ENCODE data around the gene CYP2F1. TPM values are rescaled to one million over a fixed set of nuclear protein-coding genes. Genes with fewer than 3 reads are reported as not detected.
"Not testable (repeated sequence)": the region's sequence is repeated elsewhere in the genome, so short reads cannot be mapped to it uniquely, and the experiment has no call there.

Gene CYP2F1
- total and polyA plus RNA-seq, 2 experiments from 2014 or later = 1.1 TPM; not detected in 1

GRCh38 chr19:41120929-41121911 is 7.0 kb downstream of the CYP2F1 start:
- H3K9me3 Mint-ChIP-seq; H3F3A ChIP-seq (replicated peaks; ENCODE audit: low read depth); H3K4me3 Mint-ChIP-seq; H3K27ac Mint-ChIP-seq; H3K9me2 ChIP-seq (ENCODE audit: insufficient read depth); H3K27ac ChIP-seq (ENCODE audit: low read depth); H4K20me1 ChIP-seq (replicated peaks; ENCODE audit: insufficient read depth); H3K4me1 ChIP-seq (ENCODE audit: insufficient read depth); H3K4me1 Mint-ChIP-seq; H3K4me3 ChIP-seq; H3K36me3 Mint-ChIP-seq (ENCODE audit: low read depth); H3K4me2 ChIP-seq; H3K36me3 ChIP-seq (ENCODE audit: insufficient read depth); H3K27me3 ChIP-seq (ENCODE audit: insufficient read depth); H3K79me2 ChIP-seq (replicated peaks; ENCODE audit: insufficient read depth); DNase-seq (ENCODE audit: low spot score); H2AFZ ChIP-seq: not testable (repeated sequence)
- ATAC-seq = peak; percentile 56
- H3K27me3 Mint-ChIP-seq (ENCODE audit: insufficient read depth, low read depth, poor library complexity) = peaks cover 15% of the 10 kb centered on the region

DNA sequence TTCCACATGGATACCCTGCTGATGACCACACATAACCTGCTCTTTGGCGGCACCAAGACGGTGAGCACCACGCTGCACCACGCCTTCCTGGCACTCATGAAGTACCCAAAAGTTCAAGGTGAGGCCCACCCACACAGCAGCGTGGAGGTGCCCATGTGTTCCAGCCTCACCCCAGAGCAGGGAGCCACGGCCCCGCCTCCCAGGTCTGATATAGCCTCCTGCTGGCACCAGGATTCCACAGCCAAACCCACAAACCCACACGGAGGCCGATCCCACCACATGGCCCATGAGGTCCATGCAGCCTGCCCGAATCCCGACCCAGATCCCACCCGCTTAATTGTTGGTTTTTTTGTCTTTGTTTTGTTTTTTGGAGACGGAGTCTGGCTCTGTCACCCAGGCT is 8.6 kb downstream of the CYP2F1 start:
- not testable (repeated sequence) for H3K9me2 ChIP-seq (ENCODE audit: insufficient read depth); H3K4me2 ChIP-seq; H4K20me1 ChIP-seq (replicated peaks; ENCODE audit: insufficient read depth); H2AFZ ChIP-seq; H3K79me2 ChIP-seq (replicated peaks; ENCODE audit: insufficient read depth); H3K4me3 Mint-ChIP-seq; H3K4me1 ChIP-seq (ENCODE audit: insufficient read depth); H3K36me3 ChIP-seq (ENCODE audit: insufficient read depth); ATAC-seq; H3K27ac ChIP-seq (ENCODE audit: low read depth); H3K27ac Mint-ChIP-seq; H3F3A ChIP-seq (replicated peaks; ENCODE audit: low read depth); H3K9me3 Mint-ChIP-seq; H3K36me3 Mint-ChIP-seq (ENCODE audit: low read depth); DNase-seq (ENCODE audit: low spot score); H3K27me3 Mint-ChIP-seq (ENCODE audit: insufficient read depth, low read depth, poor library complexity); H3K4me3 ChIP-seq; H3K27me3 ChIP-seq (ENCODE audit: insufficient read depth); H3K4me1 Mint-ChIP-seq

- Histone ChIP-seq H3K4me1 (ENCODE audit: insufficient read depth) (peaks cover 4% of the 10 kb centered on the region; the same call in 1 of the 2 replicates), H2AFZ (no peak overlapping the region), H4K20me1 (replicated peaks; ENCODE audit: insufficient read depth) (no peaks in the 10 kb centered on the region), H3K9me2 (ENCODE audit: insufficient read depth) (no peaks in the 10 kb centered on the region), H3K79me2 (replicated peaks; ENCODE audit: insufficient read depth) (no peaks in the 10 kb centered on the region), H3K27ac (ENCODE audit: low read depth) (no peak overlapping the region), H3K4me2 (no peak overlapping the region), H3K36me3 (ENCODE audit: insufficient read depth) (no peaks in the 10 kb centered on the region), H3K4me3 (no peak overlapping the region), H3F3A (replicated peaks; ENCODE audit: low read depth) (0 out of 2 replicates have a peak, but pooled peaks cover 3% of the 10 kb centered on the region), H3K27me3 (ENCODE audit: insufficient read depth) (0 out of 2 replicates have a peak, but pooled peaks cover 4% of the 10 kb centered on the region)
- Mint-ChIP-seq H3K27ac (no peak overlapping the region), H3K9me3 (peaks cover 5% of the 10 kb centered on the region; the same call in 2 of the 3 replicates), H3K36me3 (ENCODE audit: low read depth) (no peaks in the 10 kb centered on the region; the same call in 2 of the 3 replicates), H3K4me1 (peaks cover 13% of the 10 kb centered on the region), H3K27me3 (ENCODE audit: insufficient read depth, low read depth, poor library complexity) (peaks cover 14% of the 10 kb centered on the region), H3K4me3 (no peak overlapping the region)
- TF ChIP-seq CREB1 (CRISPR knock-in tag; IDR thresholded peaks at IDR 0.05; ENCODE audit: low read depth) (no peak), ZNF114 (CRISPR knock-in tag; IDR thresholded peaks at IDR 0.05) (no peak), REST (IDR thresholded peaks at IDR 0.05; ENCODE audit: unreplicated experiment) (no peak), JUNB (IDR thresholded peaks at IDR 0.05; ENCODE audit: unreplicated experiment) (no peak), ZNF331 (CRISPR knock-in tag; IDR thresholded peaks at IDR 0.05; ENCODE audit: low read depth) (no peak), NANOG (IDR thresholded peaks at IDR 0.05; ENCODE audit: borderline replicate concordance) (no peak)
- DNase-seq (ENCODE audit: low spot score) (no peak), ATAC-seq (no peak)
Observed at GRCh38 chr19:41123716-41124294, 9.6 kb downstream of the CYP2F1 start.

Data from GM23338 (cell line).